Measurements from ENCODE around the gene FFAR3. TPM values are rescaled to one million over a fixed set of nuclear protein-coding genes. Genes with fewer than 3 reads are reported as not detected.

Gene FFAR3
- total RNA-seq, 2 experiments from 2014 or later: 0.19 TPM; not detected in 1

DNA sequence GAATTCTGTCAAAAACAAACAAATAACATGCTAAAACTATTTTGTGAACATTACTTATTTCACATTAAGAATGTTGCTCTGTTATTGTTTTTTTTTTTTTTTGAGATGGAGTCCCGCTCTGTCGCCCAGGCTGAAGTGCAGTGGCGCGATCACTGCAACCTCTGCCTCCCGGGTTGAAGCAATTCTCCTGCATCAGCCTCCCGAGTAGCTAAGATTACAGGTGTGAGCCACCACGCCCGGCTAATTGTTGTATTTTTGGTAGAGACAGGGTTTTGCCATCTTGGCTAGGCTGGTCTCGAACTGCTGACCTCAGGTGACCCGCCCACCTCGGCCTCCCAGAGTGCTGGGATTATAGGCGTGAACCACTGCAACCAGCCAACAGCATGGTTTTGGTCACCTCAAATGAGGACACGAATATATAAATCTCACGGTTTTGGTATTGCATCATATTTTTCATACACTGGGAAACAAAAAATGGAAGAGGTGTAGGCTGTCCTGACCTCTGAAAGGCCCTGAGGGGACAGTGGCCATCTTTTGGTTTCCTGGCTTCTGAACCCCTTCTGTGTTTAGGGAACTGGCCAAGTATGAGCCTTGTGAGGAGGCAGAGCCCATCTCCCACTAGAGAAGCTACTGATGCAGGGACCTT is 38.1 kb downstream of the FFAR3 start:
- no TSS peak for BruUV-seq (replicated peaks)
- POLR2A ChIA-PET: no interaction called here
- H3K4me2 ChIP-seq (ENCODE audit: low read length): no peak overlapping the region

GRCh38 chr19:35397064-35397463 is 38.8 kb downstream of the FFAR3 start:
- BruUV-seq (replicated peaks): no TSS peak
- TF ChIP-seq CTCF (conservative IDR thresholded peaks at IDR 0.05; ENCODE audit: low read length): no peak
- no peak for TF ChIP-seq EZH2phosphoT487 (IDR thresholded peaks at IDR 0.05; ENCODE audit: borderline replicate concordance, low read depth, low read length)
- ChIA-PET CTCF (ENCODE audit: unreplicated experiment) (no interaction called here), POLR2A (no interaction called here)
- DNase-seq (ENCODE audit: low spot score): no peak
- Histone ChIP-seq H3K36me3 (ENCODE audit: insufficient read depth, low read length) (no peaks in the 10 kb centered on the region), H3K4me2 (ENCODE audit: low read length) (no peak overlapping the region), H3K79me2 (ENCODE audit: insufficient read depth, low read depth, low read length) (no peaks in the 10 kb centered on the region), H2AFZ (ENCODE audit: low read length) (no peak overlapping the region), H3K9me2 (ENCODE audit: insufficient read depth, low read length) (no peaks in the 10 kb centered on the region), H4K20me1 (ENCODE audit: insufficient read depth, low read length) (no peaks in the 10 kb centered on the region), H3K9me3 (ENCODE audit: low read length) (no peaks in the 10 kb centered on the region), H3K4me1 (ENCODE audit: insufficient read depth, low read length, poor library complexity, severe bottlenecking) (no peaks in the 10 kb centered on the region), H3K4me3 (ENCODE audit: low read depth, low read length, poor library complexity, severe bottlenecking) (no peak overlapping the region), H3K27ac (ENCODE audit: low read depth, low read length, poor library complexity, severe bottlenecking) (no peak overlapping the region)
- intact Hi-C loops (cut with micrococcal nuclease; ENCODE audit: unreplicated experiment): no loop called here

More for the DNA sequence above, 38.1 kb downstream of the FFAR3 start:
- no peaks in the 10 kb centered on the region for H3K9me2 ChIP-seq (ENCODE audit: insufficient read depth, low read length)
- no peak overlapping the region for H2AFZ ChIP-seq (ENCODE audit: low read length)
- no peaks in the 10 kb centered on the region for H3K4me1 ChIP-seq (ENCODE audit: insufficient read depth, low read length, poor library complexity, severe bottlenecking)
- no peaks in the 10 kb centered on the region for H3K36me3 ChIP-seq (ENCODE audit: insufficient read depth, low read length)
- CTCF ChIA-PET (ENCODE audit: unreplicated experiment): no interaction called here
- no peak overlapping the region for H3K27ac ChIP-seq (ENCODE audit: low read depth, low read length, poor library complexity, severe bottlenecking)
- DNase-seq (ENCODE audit: low spot score): no peak
- H4K20me1 ChIP-seq (ENCODE audit: insufficient read depth, low read length): no peaks in the 10 kb centered on the region
- intact Hi-C loops (cut with micrococcal nuclease; ENCODE audit: unreplicated experiment): no loop called here
- H3K79me2 ChIP-seq (ENCODE audit: insufficient read depth, low read depth, low read length): no peaks in the 10 kb centered on the region
- H3K4me3 ChIP-seq (ENCODE audit: low read depth, low read length, poor library complexity, severe bottlenecking): no peak overlapping the region
- TF ChIP-seq CTCF (conservative IDR thresholded peaks at IDR 0.05; ENCODE audit: low read length) (no peak), EZH2phosphoT487 (IDR thresholded peaks at IDR 0.05; ENCODE audit: borderline replicate concordance, low read depth, low read length) (no peak)
- no peaks in the 10 kb centered on the region for H3K9me3 ChIP-seq (ENCODE audit: low read length)

DNA sequence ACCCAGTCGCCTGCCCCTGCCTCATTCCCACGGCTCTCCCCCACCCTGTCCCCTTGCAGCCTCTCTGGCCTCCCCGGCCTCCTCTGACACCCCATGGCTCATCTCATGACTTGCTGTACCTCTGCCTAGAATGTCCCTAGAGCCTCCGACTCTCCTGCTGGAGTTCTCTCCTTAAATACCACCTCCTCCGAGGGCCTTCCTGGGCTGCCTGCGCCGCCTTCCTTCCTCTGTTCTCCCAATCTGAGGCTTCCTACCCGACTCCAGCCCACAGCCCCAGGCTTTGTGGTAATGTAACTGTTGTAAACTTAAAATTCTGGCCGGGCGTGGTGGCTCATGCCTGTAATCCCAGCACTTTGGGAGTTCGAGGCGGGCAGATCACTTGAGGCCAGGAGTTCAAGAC is 40.3 kb downstream of the FFAR3 start:
- Histone ChIP-seq H3K9me2 (ENCODE audit: insufficient read depth, low read length) (no peaks in the 10 kb centered on the region), H2AFZ (ENCODE audit: low read length) (no peak overlapping the region), H3K4me3 (ENCODE audit: low read depth, low read length, poor library complexity, severe bottlenecking) (no peak overlapping the region), H3K36me3 (ENCODE audit: insufficient read depth, low read length) (no peaks in the 10 kb centered on the region), H3K4me2 (ENCODE audit: low read length) (no peak overlapping the region), H3K79me2 (ENCODE audit: insufficient read depth, low read depth, low read length) (no peaks in the 10 kb centered on the region), H4K20me1 (ENCODE audit: insufficient read depth, low read length) (no peaks in the 10 kb centered on the region), H3K4me1 (ENCODE audit: insufficient read depth, low read length, poor library complexity, severe bottlenecking) (no peaks in the 10 kb centered on the region), H3K9me3 (ENCODE audit: low read length) (no peaks in the 10 kb centered on the region), H3K27ac (ENCODE audit: low read depth, low read length, poor library complexity, severe bottlenecking) (no peak overlapping the region)
- DNase-seq (ENCODE audit: low spot score): no peak
- no peak for TF ChIP-seq CTCF (conservative IDR thresholded peaks at IDR 0.05; ENCODE audit: low read length)
- TF ChIP-seq EZH2phosphoT487 (IDR thresholded peaks at IDR 0.05; ENCODE audit: borderline replicate concordance, low read depth, low read length): no peak
- POLR2A ChIA-PET: no interaction called here
- CTCF ChIA-PET (ENCODE audit: unreplicated experiment): no interaction called here
- no TSS peak for BruUV-seq (replicated peaks)
- intact Hi-C loops (cut with micrococcal nuclease; ENCODE audit: unreplicated experiment): no loop called here
